Peyer's patch (tissue), 4 donors: Measurements from ENCODE around the gene SLC6A6.

Experiments used
- POLR2A ChIP-seq, 2 donors: fragments of 450-650 bp; IDR thresholded peaks; one replicate each; pipeline ENCODE4 v1.5.1; 2017; ENCODE audit warnings: antibody characterized with exemption in 2 of 2, mild to moderate bottlenecking in 2 of 2, moderate library complexity in 2 of 2
- TF ChIP-seq, protein P1 (sequence below), 6 experiments: fragments of 450-650 bp in 4 of 6; fragments of 200-600 bp in 2 of 6; sonication (generic) in 1 of 6; IDR thresholded peaks; one replicate each; pipeline ENCODE4 v1.5.1; 2017 to 2019; ENCODE audit warnings: antibody characterized with exemption in 6 of 6, mild to moderate bottlenecking in 3 of 6, moderate library complexity in 1 of 6

DNA sequence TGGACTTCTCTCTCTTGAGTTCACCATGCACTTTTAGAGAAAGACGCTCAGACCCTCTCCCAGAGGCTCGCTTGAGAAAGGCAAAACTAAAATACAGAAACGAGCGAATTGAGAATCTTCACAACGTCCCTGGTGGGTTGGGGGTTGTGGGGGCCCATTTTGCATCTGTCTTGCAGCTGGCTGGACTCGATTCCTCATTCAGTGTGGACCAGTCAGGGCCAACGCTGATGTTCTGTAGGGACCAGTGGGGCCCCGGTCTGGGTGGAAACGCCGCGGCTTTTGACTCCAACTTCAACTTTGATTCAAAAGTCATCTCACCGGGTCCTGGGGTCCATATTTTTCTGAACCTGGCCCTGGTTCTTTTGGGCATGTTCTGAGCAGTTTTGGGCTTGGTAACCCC, 68.1 kb downstream of the SLC6A6 start:
- no peak for TF ChIP-seq POLR2A (IDR thresholded peaks at IDR 0.05)
- TF ChIP-seq, protein P1, sequence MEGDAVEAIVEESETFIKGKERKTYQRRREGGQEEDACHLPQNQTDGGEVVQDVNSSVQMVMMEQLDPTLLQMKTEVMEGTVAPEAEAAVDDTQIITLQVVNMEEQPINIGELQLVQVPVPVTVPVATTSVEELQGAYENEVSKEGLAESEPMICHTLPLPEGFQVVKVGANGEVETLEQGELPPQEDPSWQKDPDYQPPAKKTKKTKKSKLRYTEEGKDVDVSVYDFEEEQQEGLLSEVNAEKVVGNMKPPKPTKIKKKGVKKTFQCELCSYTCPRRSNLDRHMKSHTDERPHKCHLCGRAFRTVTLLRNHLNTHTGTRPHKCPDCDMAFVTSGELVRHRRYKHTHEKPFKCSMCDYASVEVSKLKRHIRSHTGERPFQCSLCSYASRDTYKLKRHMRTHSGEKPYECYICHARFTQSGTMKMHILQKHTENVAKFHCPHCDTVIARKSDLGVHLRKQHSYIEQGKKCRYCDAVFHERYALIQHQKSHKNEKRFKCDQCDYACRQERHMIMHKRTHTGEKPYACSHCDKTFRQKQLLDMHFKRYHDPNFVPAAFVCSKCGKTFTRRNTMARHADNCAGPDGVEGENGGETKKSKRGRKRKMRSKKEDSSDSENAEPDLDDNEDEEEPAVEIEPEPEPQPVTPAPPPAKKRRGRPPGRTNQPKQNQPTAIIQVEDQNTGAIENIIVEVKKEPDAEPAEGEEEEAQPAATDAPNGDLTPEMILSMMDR (IDR thresholded peaks at IDR 0.05) = no peak
